ENCODE results near the gene EMSY.

DNA sequence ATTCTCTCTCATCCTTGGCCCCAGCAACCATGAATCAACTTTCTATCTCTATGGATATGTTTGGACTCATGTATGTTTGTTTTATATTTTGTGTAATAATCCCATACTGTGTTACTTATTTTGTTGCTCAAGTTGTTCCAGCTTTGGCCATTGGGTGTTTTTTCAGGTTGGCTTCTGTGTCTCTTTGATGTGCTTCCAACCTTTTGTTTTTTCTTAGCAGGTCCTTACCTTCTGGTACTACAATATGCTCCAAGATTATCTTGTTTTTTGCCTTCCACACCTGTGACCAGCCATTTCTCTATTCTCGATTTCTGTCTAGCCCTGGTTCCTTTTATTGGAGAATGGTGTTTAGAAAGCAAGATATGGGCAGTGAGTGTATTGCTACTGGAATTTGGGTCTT lies 49.5 kb upstream of the EMSY start:
- no peak for TF ChIP-seq NELFE (IDR thresholded peaks at IDR 0.05; ENCODE audit: insufficient read depth, insufficient read length)
- TF ChIP-seq COPS2 (conservative IDR thresholded peaks at IDR 0.05) = no peak
- TF ChIP-seq, protein P1, sequence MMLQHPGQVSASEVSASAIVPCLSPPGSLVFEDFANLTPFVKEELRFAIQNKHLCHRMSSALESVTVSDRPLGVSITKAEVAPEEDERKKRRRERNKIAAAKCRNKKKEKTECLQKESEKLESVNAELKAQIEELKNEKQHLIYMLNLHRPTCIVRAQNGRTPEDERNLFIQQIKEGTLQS (IDR thresholded peaks at IDR 0.05) = no peak
- TF ChIP-seq, protein P1 (CRISPR knock-in tag; conservative IDR thresholded peaks at IDR 0.05) = no peak
- no peak for TF ChIP-seq RAD21 (CRISPR knock-in tag; conservative IDR thresholded peaks at IDR 0.05 in 1 of 2, IDR thresholded peaks at IDR 0.05 in 1 of 2)
- no peak for TF ChIP-seq MEIS2 (IDR thresholded peaks at IDR 0.05; ENCODE audit: partially characterized antibody)
- TF ChIP-seq STAG1 (CRISPR knock-in tag; IDR thresholded peaks at IDR 0.05; ENCODE audit: borderline replicate concordance) = no peak
- no peak for TF ChIP-seq TCF7 (IDR thresholded peaks at IDR 0.05; ENCODE audit: borderline replicate concordance)
- TF ChIP-seq ZNF282 (CRISPR knock-in tag; IDR thresholded peaks at IDR 0.05) = no peak
- TF ChIP-seq CHD2 (IDR thresholded peaks at IDR 0.05; ENCODE audit: low read depth, low read length) = no peak

Measured in K562 (cell line).